GM12878 (cell line): ENCODE measurements around the gene PROX2.

Experiments
- ETV6 ChIP-seq, 2 experiments: fragments of 450-650 bp in 1 of 2; IDR thresholded peaks in 1 of 2; conservative IDR thresholded peaks in 1 of 2; 2 replicates each; pipeline ENCODE4 v1.6.1; 2014; ENCODE audit warnings: antibody characterized with exemption in 1 of 2, borderline replicate concordance in 1 of 2, low read depth in 1 of 2, mild to moderate bottlenecking in 1 of 2, moderate library complexity in 1 of 2
- POLR2AphosphoS5 ChIP-seq: IDR thresholded peaks from 2 replicates; pipeline ENCODE4 v1.6.1; 2011; ENCODE audit warnings: mild to moderate bottlenecking, low read length, inconsistent platforms
- TF ChIP-seq, protein P1 (sequence below), 3 experiments: IDR thresholded peaks in 2 of 3; conservative IDR thresholded peaks in 1 of 3; 2 replicates each; pipeline ENCODE4 v1.5.1; 2011; ENCODE audit warnings: low read depth in 3 of 3, low read length in 3 of 3, mild to moderate bottlenecking in 3 of 3, control low read depth in 2 of 3, moderate library complexity in 2 of 3, inconsistent platforms in 1 of 3, mixed read lengths in 1 of 3; ENCODE audit not compliant: control insufficient read depth in 2 of 3, insufficient read depth in 1 of 3; ENCODE audit errors: extremely low read depth in 1 of 3

DNA sequence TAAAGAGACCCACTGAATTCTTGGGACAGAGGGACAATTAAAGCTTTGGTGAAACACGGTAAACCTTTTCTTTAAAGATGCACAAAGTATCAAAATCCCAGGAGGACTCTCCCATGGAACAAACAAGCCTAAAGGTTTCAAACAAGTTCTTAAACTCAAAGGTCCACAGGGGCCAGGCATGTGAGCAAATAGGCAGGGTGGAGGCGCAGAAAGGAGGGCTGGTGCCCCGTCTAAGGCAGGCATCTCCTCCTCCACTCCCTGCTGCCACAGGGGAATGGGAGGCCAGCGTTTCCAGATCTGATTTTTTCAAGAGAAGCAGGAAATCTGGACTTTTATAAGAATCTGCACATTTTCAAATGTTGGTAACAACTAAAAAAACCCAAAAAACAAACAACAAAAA lies 39.5 kb upstream of the PROX2 start:
- TF ChIP-seq, protein P1, sequence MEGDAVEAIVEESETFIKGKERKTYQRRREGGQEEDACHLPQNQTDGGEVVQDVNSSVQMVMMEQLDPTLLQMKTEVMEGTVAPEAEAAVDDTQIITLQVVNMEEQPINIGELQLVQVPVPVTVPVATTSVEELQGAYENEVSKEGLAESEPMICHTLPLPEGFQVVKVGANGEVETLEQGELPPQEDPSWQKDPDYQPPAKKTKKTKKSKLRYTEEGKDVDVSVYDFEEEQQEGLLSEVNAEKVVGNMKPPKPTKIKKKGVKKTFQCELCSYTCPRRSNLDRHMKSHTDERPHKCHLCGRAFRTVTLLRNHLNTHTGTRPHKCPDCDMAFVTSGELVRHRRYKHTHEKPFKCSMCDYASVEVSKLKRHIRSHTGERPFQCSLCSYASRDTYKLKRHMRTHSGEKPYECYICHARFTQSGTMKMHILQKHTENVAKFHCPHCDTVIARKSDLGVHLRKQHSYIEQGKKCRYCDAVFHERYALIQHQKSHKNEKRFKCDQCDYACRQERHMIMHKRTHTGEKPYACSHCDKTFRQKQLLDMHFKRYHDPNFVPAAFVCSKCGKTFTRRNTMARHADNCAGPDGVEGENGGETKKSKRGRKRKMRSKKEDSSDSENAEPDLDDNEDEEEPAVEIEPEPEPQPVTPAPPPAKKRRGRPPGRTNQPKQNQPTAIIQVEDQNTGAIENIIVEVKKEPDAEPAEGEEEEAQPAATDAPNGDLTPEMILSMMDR (IDR thresholded peaks at IDR 0.05 in 2 of 3, conservative IDR thresholded peaks at IDR 0.05 in 1 of 3; ENCODE audit: control insufficient read depth in 2 of 3, extremely low read depth in 1 of 3, insufficient read depth in 1 of 3, low read depth in 3 of 3, low read length in 3 of 3) = no peak
- TF ChIP-seq ETV6 (conservative IDR thresholded peaks at IDR 0.05 in 1 of 2, IDR thresholded peaks at IDR 0.05 in 1 of 2; ENCODE audit: borderline replicate concordance in 1 of 2, low read depth in 1 of 2) (no peak), POLR2AphosphoS5 (no peak)
